Fibroblast of lung (primary cell): ENCODE results near the gene TRAM2.

Experiments used
- CTCF ChIP-seq, 2 donors: IDR thresholded peaks in 1 of 2; conservative IDR thresholded peaks in 1 of 2; 1 replicate in 1 of 2; 2 replicates in 1 of 2; pipeline ENCODE4 v1.5.1; 2011 to 2012; ENCODE audit warnings: low read length in 2 of 2, control low read depth in 1 of 2, inconsistent platforms in 1 of 2, low read depth in 1 of 2, mild to moderate bottlenecking in 1 of 2
- EZH2 ChIP-seq: IDR thresholded peaks from 2 replicates; pipeline ENCODE4 v1.5.1; 2012; ENCODE audit warnings: low read length, control low read depth, mild to moderate bottlenecking; ENCODE audit errors: missing control alignments

GRCh38 chr6:52577778-52578463 is 1.1 kb upstream of the TRAM2 start:
- TF ChIP-seq CTCF (conservative IDR thresholded peaks at IDR 0.05 in 1 of 2, IDR thresholded peaks at IDR 0.05 in 1 of 2; ENCODE audit: low read depth in 1 of 2, low read length in 2 of 2) (no peak), EZH2 (no peak)
